Hematopoietic multipotent progenitor cell treated with erythropoietin and hydrocortisone succinate and interleukin-3 and kit ligand, for 4 days (in vitro differentiated cells): ENCODE results near the gene SP4.

Source experiments
- DNase-seq: peaks from one replicate; pipeline ENCODE4 v3.0.0-alpha.2; 2015

The SP4 gene

GRCh38 chr7:21448974-21449373 lies 21.1 kb downstream of the SP4 start:
- DNase-seq, result no peak

GRCh38 chr7:21450076-21450475 lies 22.2 kb downstream of the SP4 start:
- DNase-seq, result no peak

GRCh38 chr7:21450941-21451340 lies 23.1 kb downstream of the SP4 start:
- no peak for DNase-seq

GRCh38 chr7:21454182-21454581 lies 26.3 kb downstream of the SP4 start:
- peak; percentile 22 for DNase-seq

- DNase-seq, result no peak
Measured at GRCh38 chr7:21454906-21455305, 27.0 kb downstream of the SP4 start.

- no peak for DNase-seq
Measured at GRCh38 chr7:21461282-21461681, 33.4 kb downstream of the SP4 start.

- no peak for DNase-seq
Measured at GRCh38 chr7:21462081-21462480, 34.2 kb downstream of the SP4 start.

GRCh38 chr7:21463524-21463923 lies 35.6 kb downstream of the SP4 start:
- no peak for DNase-seq

- DNase-seq, result no peak
Measured at GRCh38 chr7:21468969-21469368, 41.1 kb downstream of the SP4 start.

GRCh38 chr7:21469894-21470293 lies 42.0 kb downstream of the SP4 start:
- DNase-seq, result peak; percentile 31

GRCh38 chr7:21472029-21472428 lies 44.1 kb downstream of the SP4 start:
- no peak for DNase-seq

GRCh38 chr7:21476429-21476828 lies 48.5 kb downstream of the SP4 start:
- no peak for DNase-seq

GRCh38 chr7:21480693-21481403 lies 53.0 kb downstream of the SP4 start:
- no peak for DNase-seq

GRCh38 chr7:21486511-21486910 lies 58.6 kb downstream of the SP4 start:
- no peak for DNase-seq

- DNase-seq, result no peak
Measured at GRCh38 chr7:21495731-21496130, 67.8 kb downstream of the SP4 start.

- DNase-seq, result no peak
Measured at GRCh38 chr7:21497072-21497471, 69.2 kb downstream of the SP4 start.

GRCh38 chr7:21500117-21500832 lies 72.4 kb downstream of the SP4 start:
- no peak for DNase-seq

- DNase-seq, result no peak
Measured at GRCh38 chr7:21504021-21504420, 76.1 kb downstream of the SP4 start.

- peak; percentile 68 for DNase-seq
Measured at GRCh38 chr7:21507627-21508343, 79.9 kb downstream of the SP4 start.

- DNase-seq, result no peak
Measured at GRCh38 chr7:21508538-21508937, 80.7 kb downstream of the SP4 start.

GRCh38 chr7:21514062-21514461 lies 86.2 kb downstream of the SP4 start:
- no peak for DNase-seq

GRCh38 chr7:21524680-21525079 lies 96.8 kb downstream of the SP4 start:
- DNase-seq, result no peak

GRCh38 chr7:21526007-21526406 lies 98.1 kb downstream of the SP4 start:
- peak; percentile 47 for DNase-seq

- no peak for DNase-seq
Measured at GRCh38 chr7:21526448-21526847, 98.6 kb downstream of the SP4 start.
